Occipital lobe (tissue), 2 donors: ENCODE measurements around the gene SMARCAD1. TPM values are rescaled to one million over a fixed set of nuclear protein-coding genes. Genes with fewer than 3 reads are reported as not detected.
"Not testable (repeated sequence)": the region's sequence is repeated elsewhere in the genome, so short reads cannot be mapped to it uniquely, and the experiment has no call there.

Source experiments
- DNase-seq: peaks from one replicate; lab custom pipeline; 2025; lab: John Stamatoyannopoulos, UW
- total RNA-seq: library from RNA; depleted of rRNA; stranded (reverse); fragments of >200 nt; gene quantifications from one replicate; pipeline ENCODE4 v1.2.3, GENCODE V29; 2014

Gene SMARCAD1
- total RNA-seq, 1 donor from 2014 or later = 113 TPM

DNA sequence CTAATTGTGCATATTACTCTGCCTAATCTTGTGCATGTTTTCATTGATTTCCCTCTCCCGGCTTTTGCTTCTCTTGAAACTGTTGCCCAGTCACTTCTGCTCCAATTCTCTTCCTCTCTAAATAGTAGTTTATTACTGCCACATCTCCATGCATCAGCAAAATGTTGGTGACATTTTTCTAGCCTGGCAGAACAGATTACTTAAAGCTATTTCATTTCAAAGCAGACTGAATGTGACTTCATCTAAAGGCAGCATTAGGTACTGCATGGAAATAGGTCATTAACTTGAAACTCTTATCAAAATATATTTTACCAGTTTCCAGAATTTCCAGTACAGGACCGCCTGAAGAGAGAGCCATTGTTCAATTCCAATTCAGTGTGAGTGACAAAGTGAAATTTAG, 82.6 kb downstream of the SMARCAD1 start:
- no peak for DNase-seq

GRCh38 chr4:94293981-94294380, 86.3 kb downstream of the SMARCAD1 start:
- not testable (repeated sequence) for DNase-seq

GRCh38 chr4:94295473-94295872, 87.8 kb downstream of the SMARCAD1 start:
- not testable (repeated sequence) for DNase-seq

DNA sequence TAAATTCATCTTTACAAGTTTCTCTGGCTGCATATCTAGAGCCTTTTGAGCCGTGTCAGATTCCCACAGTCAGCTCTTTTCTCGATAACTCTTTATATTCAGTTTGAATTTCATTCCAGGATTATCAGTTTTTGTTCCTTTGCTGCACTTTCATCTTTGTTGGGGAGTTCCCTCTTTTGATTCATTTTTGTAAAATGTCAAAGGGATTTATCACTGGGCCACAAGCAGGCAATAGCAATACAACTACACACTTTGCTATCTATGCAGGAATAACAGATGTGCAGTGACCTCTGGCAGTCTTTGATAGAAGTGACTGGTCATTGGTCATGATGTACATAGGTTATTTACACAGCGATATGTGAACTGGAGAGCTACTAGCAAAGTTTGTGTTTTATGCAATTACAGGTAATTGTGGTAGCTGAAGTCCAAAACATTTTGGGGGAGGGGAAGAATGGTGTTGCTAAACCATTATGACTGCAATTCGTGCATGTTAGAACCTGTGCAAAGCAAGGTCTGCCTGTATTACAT, 91.1 kb downstream of the SMARCAD1 start:
- no peak for DNase-seq

DNA sequence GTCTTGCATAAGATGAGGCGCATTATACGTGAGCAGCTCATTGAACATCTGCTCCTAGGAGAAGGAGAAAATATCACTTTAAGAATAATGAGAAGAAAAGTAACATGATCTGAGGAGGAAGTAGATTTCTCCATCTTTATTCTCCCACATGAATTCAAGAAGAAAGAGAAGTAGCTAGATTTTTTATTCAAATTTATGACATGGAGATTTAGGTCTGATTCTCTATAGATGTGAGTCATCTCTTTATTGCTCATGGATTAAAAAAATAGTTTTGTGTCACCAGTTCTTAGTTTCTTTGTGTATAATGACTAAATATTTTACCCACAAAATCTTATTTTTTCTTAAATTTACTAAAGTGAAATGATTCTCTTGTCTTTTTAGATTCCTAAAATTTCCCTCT, 94.5 kb downstream of the SMARCAD1 start:
- no peak for DNase-seq

DNA sequence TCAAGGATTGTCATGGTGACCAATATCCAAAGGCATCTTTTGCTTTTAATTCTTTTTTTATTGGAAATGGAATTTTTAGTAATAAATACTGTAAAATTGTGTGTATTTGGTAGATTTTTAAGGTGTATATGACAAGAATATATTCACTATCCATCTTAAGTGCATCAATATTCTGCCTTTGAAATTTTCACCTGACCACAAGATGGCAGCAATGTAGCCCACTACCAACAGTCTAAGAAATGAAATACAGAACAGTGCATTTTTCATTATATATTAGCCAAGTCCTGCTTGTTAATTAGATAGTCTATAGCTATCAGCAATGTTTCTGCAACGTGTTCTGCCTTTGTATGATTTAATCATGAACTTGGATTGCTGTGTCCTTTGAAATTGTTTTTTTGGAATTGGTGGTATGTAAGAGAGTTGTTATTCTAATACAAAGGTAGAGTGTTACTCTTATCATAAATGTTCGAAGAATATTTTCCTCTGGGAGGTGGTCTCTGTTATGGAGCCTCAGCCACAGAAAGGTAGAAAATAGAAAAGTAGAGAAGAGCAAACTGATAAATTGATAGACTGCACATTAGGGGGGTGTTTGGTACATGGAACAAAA, 96.8 kb downstream of the SMARCAD1 start:
- no peak for DNase-seq

DNA sequence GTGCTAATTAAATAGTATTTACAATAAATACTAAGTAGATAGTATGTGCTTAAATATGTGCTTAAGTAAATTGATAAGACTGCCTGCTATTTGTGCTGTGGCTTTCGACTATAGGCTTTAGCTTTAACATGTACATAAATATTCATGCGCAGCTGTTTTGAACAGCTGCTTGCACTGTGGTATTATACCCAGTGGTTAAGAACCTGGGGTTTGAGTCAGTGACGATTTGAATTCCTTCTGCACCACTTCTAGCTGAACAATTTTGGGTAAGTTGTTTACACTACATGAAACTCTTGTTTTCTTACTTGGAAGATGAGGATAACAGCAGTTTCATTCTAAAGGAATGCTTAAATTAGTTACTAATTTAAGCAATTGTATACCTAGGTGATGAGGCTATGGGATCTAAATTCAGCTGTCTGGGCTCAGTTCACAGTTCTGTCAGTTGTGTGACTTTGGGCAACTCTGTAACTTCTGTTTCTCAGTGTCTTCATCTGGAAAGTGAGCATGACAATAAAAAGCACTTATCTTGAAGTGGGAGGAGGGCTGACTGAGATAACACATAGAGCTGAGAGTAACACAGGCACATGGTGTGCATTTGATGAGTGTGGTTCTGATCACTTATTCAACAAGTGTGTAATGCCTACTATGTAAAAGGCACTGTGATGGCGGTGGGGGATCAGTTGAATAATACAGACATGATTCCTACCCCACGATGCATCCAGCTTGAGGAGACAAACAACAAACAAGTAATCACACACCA, 98.0 kb downstream of the SMARCAD1 start:
- no peak for DNase-seq

- DNase-seq = no peak
Observed at GRCh38 chr4:94306713-94307112, 99.0 kb downstream of the SMARCAD1 start.

DNA sequence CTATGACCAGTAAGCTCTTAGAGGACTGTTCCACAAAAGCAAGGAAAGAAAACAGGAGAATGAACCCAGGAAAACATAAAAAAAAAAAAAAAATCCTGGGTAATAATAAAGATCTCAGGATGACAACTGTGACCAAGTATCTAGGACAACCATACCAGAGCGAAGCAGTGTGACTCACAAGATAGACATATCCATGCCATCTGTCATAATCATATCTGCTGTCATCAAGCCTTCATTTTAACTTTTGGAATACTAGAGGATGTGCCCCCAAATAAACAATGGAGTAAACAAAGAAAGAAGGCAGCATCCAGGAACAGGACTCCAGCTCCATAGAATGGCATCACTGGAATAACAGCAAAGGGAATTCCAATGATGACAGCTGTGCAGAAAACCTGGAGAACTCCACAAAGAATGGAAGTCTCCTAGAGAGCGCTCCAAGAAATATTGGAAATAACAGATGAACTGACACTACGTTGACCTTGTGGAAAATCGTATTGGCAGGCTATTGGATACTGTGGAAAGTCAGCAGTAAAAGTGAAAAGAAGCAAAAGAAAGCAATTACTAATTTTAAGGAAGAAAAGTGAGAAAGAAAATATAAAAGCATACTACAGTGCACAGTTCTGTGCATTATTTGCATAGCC, 99.7 kb downstream of the SMARCAD1 start:
- no peak for DNase-seq

- DNase-seq = not testable (repeated sequence)
Observed at GRCh38 chr4:94319927-94320326, 112.3 kb downstream of the SMARCAD1 start.

GRCh38 chr4:94325835-94326234, 118.2 kb downstream of the SMARCAD1 start:
- no peak for DNase-seq

DNA sequence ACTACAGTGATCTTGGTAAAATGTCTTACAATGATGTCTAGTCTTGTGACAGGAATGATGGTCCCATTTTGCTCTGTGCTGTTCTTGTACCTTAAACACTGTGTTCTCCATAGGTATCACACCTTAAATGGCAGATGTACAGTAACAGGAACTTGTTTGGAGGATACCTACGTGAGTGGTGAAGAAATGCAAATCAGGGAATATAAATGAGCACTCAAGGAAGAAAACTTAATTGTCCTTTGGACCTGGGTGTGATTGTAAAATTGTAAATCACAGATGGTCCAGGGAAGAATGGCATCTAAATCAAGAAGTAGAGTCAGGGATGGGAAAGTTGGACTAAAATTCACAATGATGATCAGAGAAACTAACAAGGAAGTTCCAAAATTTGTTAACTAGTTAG, 122.3 kb downstream of the SMARCAD1 start:
- no peak for DNase-seq

- DNase-seq = no peak
Observed at GRCh38 chr4:94332983-94333590, 125.4 kb downstream of the SMARCAD1 start.

DNA sequence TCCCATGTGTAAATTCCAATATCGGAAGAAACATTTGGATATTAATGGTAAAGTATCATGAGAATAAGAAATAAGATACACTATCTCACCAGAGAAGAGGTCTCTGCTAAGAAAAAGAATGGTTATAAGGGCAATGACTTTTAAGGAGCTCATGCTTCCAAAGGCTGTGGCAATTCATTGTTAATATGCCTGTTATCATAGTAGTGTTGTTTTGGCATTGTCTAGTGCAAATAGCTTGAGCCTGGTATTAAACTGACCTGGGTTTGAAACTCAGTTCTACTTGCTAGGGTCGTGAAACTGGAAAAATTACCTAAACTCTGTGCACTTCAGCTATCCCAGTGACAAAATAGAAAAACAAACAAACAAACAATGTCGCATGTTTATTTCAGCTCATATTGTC, 126.2 kb downstream of the SMARCAD1 start:
- no peak for DNase-seq

DNA sequence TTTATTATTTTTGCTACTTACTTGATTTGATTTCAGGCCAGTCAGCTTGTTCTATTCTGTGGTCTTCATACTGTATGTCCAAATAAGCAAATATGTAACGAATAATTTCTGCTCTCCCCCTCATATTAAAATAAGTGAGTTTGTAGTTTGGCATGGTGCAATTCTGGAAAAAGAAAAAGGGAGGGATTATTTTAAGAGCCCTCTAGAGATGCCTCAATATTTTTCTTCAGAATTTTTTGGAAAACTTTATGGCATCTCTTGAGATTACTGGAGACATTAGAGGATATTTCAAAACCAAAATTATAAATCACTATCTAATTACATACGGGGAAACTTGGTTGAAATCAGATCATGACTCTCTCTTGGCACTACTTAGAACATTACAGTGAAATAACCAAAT, 126.8 kb downstream of the SMARCAD1 start:
- DNase-seq = no peak

GRCh38 chr4:94334962-94335361, 127.3 kb downstream of the SMARCAD1 start:
- DNase-seq = no peak

DNA sequence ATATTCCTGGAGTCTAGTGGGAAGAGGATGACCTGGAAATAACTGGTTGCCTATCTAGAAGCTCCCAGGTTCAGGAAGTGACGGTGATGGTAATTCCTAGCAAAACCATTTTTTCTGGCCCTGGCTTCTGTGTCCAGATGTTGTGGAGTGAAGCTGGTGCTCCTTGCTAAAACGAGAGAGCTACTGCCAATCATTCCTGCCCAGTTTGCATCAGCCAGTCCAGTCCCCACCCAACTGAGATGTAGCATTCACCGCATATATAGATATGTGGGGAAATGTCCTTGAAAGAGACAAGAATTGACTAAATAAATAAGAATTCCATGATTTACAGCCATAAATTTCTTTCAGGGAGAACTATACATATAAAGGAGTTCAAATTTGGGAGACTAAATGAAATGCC, 128.6 kb downstream of the SMARCAD1 start:
- DNase-seq = no peak

GRCh38 chr4:94336791-94337190, 129.1 kb downstream of the SMARCAD1 start:
- DNase-seq = not testable (repeated sequence)

GRCh38 chr4:94338681-94339351, 131.2 kb downstream of the SMARCAD1 start:
- DNase-seq = no peak

- DNase-seq = no peak
Observed at GRCh38 chr4:94339779-94340178, 132.1 kb downstream of the SMARCAD1 start.
